AG04450 (cell line): ENCODE data around the gene SIGLEC1. TPM values are rescaled to one million over a fixed set of nuclear protein-coding genes. Genes with fewer than 3 reads are reported as not detected.

Source experiments
- CTCF ChIA-PET: fragments of 300-600, 350-600 bp; formaldehyde crosslinking; extraction: SDS; loops from one replicate; lab custom pipeline; 2022; ENCODE audit warnings: antibody characterized with exemption, inconsistent platforms; lab: Charles Lee
- POLR2A ChIA-PET: fragments of 350-600 bp; formaldehyde crosslinking; extraction: SDS; loops from one replicate; lab custom pipeline; 2021; ENCODE audit warnings: antibody characterized with exemption, inconsistent platforms; lab: Yijun Ruan, JAX
- DNase-seq: peaks from one replicate; pipeline ENCODE4 v3.0.0-alpha.2; 2011; ENCODE audit warnings: low read depth, low spot score
- H3K27ac ChIP-seq: one replicate; pipeline ENCODE4 v1.5.1; 2012; ENCODE audit warnings: low read depth, low read length, control low read depth
- H3K27me3 ChIP-seq: one replicate; pipeline ENCODE4 v1.6.0; 2012; ENCODE audit warnings: low read length; ENCODE audit not compliant: control insufficient read depth, insufficient read depth
- H3K4me3 ChIP-seq: 2 replicates; pipeline ENCODE4 v1.5.1; 2011; ENCODE audit warnings: mild to moderate bottlenecking, low read depth, low read length, control low read depth
- H3K9me3 ChIP-seq: 2 replicates; pipeline ENCODE4 v1.5.1; 2012; ENCODE audit warnings: low read length; ENCODE audit not compliant: control insufficient read depth, insufficient read depth
- polyA plus RNA-seq: library from polyadenylated mRNA; depleted of rRNA; stranded (reverse); fragments of >200 nt; gene quantifications from 2 replicates; pipeline ENCODE4 v1.2.3, GENCODE V29; 2011
- TF ChIP-seq, protein P1 (sequence below): IDR thresholded peaks from 2 replicates; pipeline ENCODE4 v1.5.1; 2011; ENCODE audit warnings: low read depth, low read length, control low read depth, inconsistent platforms

The SIGLEC1 gene
- polyA plus RNA-seq, 1 experiment = not detected

DNA sequence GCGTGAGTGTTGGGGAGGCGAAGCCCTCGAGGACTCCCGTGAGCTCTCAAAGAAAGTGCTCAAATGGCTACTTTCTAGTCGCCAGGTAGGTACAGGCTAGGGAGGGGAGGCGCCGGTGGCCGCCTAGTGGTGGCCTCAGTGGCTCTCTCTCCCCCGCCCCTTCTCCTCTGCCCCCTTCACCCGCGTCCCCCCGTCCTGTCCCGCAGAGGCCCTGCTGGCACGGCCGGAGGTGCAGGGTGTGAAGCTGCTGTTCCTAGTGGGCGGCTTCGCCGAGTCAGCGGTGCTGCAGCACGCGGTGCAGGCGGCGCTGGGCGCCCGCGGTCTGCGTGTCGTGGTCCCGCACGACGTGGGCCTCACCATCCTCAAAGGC, 38.9 kb upstream of the SIGLEC1 start:
- no peak overlapping the region for H3K4me3 ChIP-seq
- peaks cover 4% of the 10 kb centered on the region; the same call in 1 of the 2 replicates for H3K9me3 ChIP-seq
- TF ChIP-seq, protein P1, sequence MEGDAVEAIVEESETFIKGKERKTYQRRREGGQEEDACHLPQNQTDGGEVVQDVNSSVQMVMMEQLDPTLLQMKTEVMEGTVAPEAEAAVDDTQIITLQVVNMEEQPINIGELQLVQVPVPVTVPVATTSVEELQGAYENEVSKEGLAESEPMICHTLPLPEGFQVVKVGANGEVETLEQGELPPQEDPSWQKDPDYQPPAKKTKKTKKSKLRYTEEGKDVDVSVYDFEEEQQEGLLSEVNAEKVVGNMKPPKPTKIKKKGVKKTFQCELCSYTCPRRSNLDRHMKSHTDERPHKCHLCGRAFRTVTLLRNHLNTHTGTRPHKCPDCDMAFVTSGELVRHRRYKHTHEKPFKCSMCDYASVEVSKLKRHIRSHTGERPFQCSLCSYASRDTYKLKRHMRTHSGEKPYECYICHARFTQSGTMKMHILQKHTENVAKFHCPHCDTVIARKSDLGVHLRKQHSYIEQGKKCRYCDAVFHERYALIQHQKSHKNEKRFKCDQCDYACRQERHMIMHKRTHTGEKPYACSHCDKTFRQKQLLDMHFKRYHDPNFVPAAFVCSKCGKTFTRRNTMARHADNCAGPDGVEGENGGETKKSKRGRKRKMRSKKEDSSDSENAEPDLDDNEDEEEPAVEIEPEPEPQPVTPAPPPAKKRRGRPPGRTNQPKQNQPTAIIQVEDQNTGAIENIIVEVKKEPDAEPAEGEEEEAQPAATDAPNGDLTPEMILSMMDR = no peak
- POLR2A ChIA-PET = no interaction called here
- H3K27me3 ChIP-seq = no peaks in the 10 kb centered on the region
- H3K27ac ChIP-seq = no peak overlapping the region
- DNase-seq = no peak
- CTCF ChIA-PET = interaction anchor here (0.9 to 1.6 kb wide), 7 partner anchors 14 to 104 kb away, joined by 3 to 5 read pairs (median 4); no protein-coding TSS in a partner anchor

DNA sequence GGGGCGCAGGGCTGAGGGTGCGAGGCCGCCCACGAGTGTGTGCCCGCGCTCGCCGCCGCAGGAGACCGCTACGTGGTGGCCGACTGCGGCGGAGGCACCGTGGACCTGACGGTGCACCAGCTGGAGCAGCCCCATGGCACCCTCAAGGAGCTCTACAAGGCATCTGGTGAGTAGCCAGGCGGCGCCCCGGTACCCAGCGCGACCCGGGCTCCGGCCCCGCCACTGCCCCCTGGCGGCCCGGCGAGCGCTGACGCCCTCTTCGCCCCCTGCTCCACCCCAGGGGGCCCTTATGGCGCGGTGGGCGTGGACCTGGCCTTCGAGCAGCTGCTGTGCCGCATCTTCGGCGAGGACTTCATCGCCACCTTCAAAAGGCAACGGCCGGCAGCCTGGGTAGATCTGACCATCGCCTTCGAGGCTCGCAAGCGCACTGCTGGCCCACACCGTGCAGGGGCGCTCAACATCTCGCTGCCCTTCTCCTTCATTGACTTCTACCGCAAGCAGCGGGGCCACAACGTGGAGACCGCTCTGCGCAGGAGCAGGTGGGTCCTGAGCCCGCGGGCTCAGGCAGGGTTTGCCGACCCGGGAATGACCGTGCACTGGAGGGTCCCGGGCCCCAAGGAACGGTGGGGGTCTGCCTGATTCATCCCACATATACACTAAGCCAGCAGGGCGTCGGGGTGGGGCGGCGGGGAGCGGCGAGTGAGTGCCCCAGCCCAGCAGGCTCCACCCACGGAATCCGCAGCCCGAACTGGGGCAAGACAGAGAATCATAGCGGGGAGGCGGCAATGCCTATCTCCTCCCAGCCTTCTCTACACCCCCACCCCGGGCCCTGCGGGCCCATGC, 37.5 kb upstream of the SIGLEC1 start:
- DNase-seq = no peak
- no peak overlapping the region for H3K27ac ChIP-seq
- no peaks in the 10 kb centered on the region for H3K27me3 ChIP-seq
- POLR2A ChIA-PET = no interaction called here
- no peak overlapping the region for H3K4me3 ChIP-seq
- TF ChIP-seq, protein P1 = peak; percentile 22
- CTCF ChIA-PET = interaction anchor here (0.6 to 1.6 kb wide), 5 partner anchors 11 to 72 kb away, joined by 3 to 5 read pairs (median 4); partner anchors contain the start of gene AP5S1
- peaks cover 11% of the 10 kb centered on the region; the same call in 1 of the 2 replicates for H3K9me3 ChIP-seq

DNA sequence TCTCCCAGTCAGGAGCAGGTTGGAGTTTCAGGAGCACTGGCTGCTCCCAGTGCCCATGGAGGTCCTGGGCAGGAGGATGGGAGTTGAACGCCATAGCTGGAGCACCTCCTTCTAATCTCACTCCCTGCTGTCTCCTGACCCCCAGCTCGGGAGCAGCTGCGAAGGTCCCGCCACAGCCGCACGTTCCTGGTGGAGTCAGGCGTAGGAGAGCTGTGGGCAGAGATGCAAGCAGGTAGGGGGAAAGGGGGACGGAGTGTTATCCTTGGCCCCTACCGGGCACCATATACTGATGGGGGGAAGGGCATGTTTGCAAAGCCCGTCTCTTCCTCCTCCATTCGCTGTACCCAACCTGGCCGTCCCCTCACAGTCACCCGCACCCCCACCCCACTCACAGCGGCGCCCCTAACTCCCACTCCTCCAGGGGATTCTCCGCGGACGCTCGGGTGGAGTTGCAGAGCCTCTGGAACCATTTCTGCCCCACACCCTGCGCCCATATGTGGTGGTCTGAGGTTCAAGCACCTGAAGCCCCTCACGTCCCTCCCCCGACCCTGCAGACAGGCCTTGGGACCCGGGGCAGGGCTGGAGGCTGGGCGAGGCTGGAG, 36.8 kb upstream of the SIGLEC1 start:
- H3K4me3 ChIP-seq = no peak overlapping the region
- H3K27me3 ChIP-seq = no peaks in the 10 kb centered on the region
- H3K27ac ChIP-seq = no peak overlapping the region
- DNase-seq = no peak
- POLR2A ChIA-PET = no interaction called here
- H3K9me3 ChIP-seq = peaks cover 14% of the 10 kb centered on the region; the same call in 1 of the 2 replicates
- CTCF ChIA-PET = interaction anchor here (0.6 kb wide), 1 partner anchor 12 kb away, joined by 4 read pairs; no protein-coding TSS in a partner anchor
- TF ChIP-seq, protein P1 = no peak

DNA sequence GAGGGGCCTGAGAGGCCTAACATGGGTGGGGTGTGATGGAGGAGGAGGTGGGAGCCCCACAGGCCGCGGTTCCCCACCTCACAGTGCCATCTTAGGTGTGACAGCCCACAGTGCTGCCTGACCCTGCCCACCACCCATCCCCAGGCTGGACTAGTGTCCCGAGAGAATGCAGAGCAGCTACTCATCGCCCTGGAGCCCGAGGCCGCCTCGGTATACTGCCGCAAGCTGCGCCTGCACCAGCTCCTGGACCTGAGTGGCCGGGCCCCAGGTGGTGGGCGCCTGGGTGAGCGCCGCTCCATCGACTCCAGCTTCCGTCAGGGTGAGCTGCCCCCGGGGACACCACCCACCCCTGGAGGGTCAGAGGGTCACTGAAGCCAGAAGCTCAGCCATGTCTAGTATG, 35.7 kb upstream of the SIGLEC1 start:
- no peak overlapping the region for H3K4me3 ChIP-seq
- TF ChIP-seq, protein P1 = no peak
- no peaks in the 10 kb centered on the region for H3K27me3 ChIP-seq
- no peak overlapping the region for H3K27ac ChIP-seq
- peaks cover 14% of the 10 kb centered on the region; the same call in 1 of the 2 replicates for H3K9me3 ChIP-seq
- no peak for DNase-seq
- ChIA-PET CTCF (interaction anchor here (1.3 kb wide), 1 partner anchor 72 kb away, joined by 5 read pairs; the partner anchor contains the start of gene AP5S1), POLR2A (no interaction called here)
